COLO829 (cell line): Measurements from ENCODE around the gene DDA1.
"Not testable (repeated sequence)": the region's sequence is repeated elsewhere in the genome, so short reads cannot be mapped to it uniquely, and the experiment has no call there.

ENCODE experiments used
- DNase-seq: peaks from one replicate; pipeline ENCODE4 v3.0.0; 2012; ENCODE audit warnings: low spot score

Gene DDA1

DNA sequence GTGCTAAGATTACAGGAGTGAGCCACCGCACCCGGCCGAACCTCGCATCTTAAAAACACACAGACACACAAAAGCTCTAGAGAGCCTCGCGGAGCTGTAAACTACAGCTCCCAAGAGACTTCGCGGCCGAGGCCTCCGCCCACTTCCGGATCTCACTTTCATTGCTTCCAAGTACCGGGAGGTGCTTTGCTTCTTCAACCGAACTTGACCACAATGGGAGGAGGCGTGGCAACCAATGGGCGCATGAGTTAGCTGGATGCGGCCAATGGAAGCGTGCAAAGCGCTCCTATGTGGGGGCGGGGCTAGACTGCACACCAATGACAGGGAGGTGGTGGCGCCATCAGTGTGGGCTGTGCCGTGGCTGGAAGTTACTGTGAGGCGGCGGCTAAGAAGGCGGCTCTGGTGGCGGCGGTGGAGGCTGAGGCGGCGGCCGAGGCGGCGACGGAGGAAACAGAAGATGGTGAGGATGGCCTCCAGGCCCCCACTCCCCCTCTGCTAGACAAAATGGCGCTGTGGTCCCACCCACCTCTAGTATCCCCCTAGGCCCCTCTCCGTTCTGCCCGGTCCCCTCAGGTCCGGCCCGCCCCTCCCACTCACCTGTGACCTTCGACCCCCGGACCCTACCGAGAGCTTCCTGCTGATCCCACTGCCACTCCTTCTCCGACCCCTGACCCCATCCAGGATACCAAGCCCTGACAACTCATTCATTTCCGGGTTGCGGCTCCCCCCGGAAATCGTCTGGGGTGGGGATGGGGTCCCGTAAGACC is at the start of gene DDA1:
DDA1 (plus strand) TSS at position 366 of the 767 bp plus-strand sequence; CDS start at position 458, 92 bp downstream.
- peak; percentile 99 for DNase-seq

DNA sequence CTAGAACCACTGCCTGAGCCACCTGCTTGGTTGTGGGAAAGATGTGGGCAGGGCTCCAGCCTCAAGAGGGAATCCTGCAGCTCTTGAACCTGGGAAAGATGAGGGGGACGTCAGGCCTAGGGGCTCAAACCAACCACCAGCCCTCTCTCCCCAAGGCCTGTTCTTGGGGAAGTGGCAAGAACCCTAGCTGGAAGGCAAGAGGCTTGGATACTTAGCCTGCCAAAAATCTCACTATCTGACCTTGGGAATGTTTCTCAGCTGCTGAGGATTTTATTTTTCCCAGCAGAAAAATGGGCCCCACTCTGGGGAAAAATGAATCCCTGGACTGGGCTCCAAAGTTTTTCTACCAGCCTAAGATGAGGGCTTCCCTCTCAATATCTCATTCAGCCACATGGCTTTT is 49.4 kb upstream of the DDA1 start:
- DNase-seq: no peak

DNA sequence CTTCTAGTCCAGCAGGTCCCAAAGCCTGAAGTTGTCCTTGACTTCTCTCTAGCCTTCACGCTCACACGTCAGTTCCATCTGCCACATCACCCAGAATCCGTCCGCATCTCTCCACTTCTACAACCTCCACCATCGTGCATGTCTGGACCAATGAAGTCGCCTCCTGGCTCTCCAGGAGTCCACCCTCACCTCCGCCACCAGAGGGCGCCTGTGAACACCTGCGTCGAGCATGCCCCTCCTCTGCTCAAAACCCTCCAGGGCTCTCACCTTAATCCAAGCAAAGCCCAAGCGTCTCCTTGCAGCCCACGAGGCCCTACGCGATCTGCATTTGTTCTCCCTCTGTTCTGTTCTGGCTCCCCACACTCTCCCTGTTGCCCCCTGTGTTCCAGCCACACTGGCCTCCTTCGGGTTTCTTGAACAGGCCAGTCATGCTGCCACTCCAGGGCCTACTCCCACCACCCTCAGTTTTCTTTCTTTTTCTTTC is 48.5 kb upstream of the DDA1 start:
- DNase-seq: peak; percentile 85

DNA sequence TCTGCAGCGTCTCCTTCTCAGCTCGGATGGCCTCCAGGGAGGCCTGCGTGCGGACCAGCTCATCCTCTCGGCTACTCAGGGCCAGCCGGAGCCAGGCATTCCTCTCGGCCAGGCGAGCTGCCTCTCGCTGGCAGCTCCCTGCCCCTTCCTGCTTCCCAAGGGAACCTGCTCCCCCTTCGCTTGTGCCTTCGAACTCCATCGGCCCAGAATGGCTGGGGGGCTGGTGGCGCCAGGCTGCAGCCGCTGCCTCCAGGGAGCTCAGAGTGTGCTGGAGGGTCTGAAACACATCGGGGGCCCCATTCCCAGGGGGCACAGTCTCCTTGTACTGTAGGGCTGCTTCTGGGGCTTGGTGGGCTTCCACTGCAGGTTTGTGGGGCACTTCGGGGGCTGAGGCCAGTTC is 46.8 kb upstream of the DDA1 start:
- no peak for DNase-seq

DNA sequence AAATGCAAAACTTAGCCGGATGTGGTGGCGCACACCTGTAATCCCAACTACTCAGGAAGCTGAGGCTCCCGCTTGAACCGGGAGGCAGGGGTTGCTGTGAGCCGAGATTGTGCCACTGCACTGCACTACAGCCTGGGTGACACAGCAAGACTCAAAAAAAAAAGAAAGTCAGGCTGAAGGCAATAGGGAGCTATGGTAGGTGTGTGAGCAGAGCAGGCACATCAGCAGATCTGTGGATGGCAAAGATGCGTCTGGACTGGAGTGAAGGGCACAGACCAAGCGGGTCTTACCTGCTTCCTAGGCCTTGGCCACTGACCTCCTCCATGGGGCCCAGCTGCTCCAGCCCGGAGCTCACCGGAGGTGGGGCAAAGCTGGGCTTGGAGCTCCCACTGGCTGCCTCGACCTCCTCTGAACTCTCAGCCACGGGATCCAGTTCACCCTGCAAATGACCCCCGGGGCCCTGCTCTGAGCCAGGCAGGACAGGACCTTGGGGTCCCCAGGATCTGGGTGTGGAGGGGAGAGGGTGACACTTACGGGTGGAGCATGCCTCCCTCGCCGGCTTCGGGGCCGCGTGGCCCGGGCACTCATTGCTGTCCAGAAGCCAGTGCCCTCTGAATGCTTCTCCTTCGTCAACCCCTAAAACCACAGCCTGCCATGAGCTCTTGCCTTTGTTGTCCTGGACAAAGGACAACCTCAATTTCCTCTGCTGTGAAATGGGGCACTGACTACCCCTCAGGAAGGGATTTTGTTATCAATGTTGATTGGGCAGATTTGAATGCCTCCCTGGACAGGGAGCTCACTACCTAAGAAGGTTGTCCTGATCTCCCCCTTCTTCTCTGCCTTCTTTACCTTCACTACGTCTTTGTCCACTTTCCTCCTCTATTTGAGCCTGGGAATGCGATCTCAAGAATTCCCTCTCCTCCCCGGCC is 45.4 kb upstream of the DDA1 start:
- no peak for DNase-seq

DNA sequence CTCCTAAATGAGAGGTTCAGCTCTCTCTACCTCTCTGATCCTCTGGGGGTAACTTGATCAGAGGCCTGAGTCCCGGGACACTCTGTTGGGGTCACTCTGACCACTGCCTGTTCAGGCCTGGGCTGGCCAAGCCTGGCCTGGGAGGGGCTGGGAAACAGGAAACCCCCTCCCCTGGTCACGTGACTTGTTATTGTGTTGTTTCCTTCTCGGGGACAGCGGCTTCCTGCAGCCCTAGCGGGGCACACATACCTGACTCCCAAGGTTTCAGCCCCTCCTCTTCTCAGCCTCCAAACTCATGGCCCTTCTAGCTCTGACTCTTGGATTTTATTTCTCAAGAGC is 44.8 kb upstream of the DDA1 start, which contains the start of gene USHBP1:
USHBP1 (minus strand) TSS at position 105 of the 339 bp plus-strand sequence. CDS start 446 bp downstream, outside the sequence.
- no peak for DNase-seq

DNA sequence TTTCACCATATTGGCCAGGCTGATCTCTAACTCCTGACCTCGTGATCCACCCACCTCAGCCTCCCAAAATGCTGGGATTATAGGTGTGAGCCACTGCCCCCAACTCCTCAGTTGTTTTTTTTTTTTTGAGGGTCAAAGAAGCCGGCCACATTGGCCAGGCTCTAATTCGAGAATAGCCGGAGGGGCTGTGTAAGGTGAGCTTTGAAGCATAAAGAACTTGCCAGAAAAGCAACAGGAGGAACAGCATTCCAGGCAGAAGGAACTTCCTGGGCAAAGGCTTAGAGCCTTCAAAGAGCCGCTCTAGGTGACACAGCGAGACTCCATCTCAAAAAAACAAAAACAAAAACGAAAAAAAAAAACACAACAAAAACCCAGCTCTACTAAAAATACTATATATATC is 43.3 kb upstream of the DDA1 start:
- no peak for DNase-seq

DNA sequence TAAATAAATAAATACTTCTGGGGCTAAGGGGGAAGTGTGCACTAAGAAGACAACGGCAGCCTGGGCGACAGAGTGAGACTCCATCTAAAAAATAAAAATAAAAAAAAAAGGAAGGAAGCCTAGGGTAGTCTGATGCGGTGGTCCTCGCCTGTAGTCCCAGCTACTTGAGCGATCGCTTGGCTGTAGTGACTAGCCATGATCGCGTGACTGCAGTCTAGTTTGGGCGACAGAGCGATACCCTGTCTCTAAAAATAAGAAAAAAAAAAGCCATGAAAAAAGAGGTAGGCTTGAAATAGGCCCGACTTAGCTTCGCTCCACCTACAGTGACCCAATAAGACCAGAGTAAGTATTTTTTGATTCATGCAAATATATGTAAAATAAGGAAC is 42.8 kb upstream of the DDA1 start:
- DNase-seq: no peak

DNA sequence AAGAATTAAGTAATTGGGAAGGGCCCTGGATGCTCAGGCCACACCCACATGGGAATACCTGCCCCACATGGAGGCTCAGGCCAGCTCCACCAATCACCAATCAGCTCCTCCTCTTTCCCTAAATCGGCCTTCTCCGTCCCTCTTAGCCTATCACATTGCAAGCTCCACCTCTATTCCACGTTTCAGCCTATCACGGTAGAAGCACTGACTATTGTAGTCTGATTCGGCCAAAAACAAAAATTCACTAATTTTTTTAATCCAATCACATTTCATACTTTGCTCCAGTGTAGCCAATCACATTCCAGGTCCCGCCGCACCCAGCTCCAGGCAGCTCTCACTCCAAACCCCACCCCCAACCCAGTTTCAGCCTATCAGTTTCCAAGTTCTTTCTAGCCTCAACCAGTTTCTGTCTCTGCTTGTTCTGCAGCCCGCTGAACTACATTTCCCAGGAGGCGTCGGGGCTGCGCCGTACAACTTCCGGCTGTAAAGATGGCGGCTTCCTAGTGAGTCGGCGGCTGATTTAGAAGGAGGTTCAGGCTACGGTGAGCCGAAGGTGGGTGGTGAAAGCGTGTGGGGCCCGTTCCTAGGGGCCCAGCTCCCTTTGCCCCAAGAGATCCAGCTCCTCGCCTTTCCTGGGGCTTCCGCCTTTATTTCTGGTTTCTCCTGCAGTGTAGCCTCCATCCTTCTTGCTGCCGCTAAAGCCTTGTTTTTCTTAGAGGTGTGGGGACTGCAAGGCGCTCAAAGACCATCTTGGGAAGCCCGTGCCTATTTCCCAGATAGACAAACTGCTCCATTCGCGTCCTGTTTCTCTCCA is 42.2 kb upstream of the DDA1 start, which contains the start of gene BABAM1:
BABAM1 (plus strand) TSS at position 469 of the 814 bp plus-strand sequence. CDS start 1,364 bp downstream, outside the sequence.
- DNase-seq: peak; percentile 98

DNA sequence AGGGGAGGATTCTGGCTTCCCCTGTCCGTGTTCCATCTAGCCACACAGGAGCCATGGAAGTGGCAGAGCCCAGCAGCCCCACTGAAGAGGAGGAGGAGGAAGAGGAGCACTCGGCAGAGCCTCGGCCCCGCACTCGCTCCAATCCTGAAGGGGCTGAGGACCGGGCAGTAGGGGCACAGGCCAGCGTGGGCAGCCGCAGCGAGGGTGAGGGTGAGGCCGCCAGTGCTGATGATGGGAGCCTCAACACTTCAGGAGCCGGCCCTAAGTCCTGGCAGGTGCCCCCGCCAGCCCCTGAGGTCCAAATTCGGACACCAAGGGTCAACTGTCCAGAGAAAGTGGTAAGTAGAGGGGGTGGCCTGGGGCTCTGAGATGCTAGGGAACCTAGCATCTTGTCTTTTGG is 40.6 kb upstream of the DDA1 start:
- no peak for DNase-seq

DNA sequence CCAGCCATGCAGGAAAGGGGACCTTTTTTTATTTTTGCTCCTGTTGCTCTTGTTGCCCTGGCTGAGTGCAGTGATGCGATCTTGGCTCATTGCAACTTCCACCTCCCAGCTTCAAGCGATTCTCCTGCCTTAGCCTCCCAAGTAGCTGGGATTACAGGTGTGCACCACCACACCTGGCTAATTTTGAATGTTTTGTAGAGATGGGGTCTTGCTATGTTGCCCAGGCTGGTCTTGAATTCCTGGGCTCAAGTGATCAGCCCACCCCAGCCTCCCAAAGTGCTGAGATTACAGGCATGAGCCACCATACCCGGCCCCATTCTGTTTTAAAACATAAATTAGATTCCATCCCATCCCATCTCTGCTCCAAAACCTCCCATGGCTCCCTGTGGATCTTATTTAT is 34.5 kb upstream of the DDA1 start:
- not testable (repeated sequence) for DNase-seq

DNA sequence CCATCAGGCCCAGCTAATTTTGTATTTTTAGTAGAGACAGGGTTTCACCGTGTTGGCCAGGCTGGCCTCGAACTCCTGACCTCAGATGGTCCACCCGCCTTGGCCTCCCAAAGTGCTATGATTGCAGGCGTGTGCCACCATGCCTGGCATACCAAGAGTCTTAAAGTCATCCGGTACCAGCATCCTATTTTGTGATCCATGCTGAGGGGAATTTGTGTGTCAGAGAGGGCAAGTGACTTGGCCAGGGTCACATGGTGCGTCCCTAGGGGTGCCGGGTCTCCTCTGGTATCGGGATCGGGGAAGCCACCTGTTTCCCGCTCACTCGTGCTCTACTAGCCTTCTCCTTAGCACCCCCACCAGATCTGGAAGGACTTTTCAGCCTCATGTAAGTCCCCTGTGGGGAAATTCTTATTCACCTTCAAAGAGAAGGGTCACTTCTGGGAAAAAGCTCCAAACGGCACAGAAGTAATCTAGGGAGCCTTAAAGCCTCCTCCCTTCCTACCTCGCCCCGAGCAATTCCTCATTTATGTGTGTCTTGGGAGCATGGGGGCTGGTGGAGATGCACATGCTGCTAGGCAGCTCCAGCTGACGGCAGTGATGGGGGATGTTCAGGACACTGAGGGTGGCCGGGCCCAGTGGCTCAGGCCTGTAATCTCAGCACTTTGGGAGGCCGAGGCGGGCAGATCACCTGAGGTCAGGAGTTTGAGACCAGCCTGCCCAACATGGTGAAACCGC is 33.8 kb upstream of the DDA1 start:
- no peak for DNase-seq

DNA sequence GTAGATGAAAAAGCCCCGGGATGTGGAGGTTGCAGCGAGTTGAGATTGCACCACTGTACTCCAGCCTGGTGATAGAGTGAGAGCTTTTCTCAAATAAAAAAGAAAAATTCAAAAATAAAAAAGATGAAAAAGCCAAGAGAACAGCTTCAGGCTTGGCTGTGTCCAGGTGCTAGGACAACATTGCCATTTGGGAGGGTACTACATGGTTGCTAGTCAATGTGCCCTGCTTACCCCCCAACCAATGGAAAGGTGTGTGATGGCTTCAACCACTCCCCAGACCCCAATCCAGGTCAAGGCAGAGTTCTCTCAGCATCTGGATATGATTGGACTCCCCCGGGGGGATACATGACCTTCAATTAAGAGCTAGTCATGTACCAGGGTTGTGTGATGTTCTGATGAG is 29.9 kb upstream of the DDA1 start:
- DNase-seq: no peak

DNA sequence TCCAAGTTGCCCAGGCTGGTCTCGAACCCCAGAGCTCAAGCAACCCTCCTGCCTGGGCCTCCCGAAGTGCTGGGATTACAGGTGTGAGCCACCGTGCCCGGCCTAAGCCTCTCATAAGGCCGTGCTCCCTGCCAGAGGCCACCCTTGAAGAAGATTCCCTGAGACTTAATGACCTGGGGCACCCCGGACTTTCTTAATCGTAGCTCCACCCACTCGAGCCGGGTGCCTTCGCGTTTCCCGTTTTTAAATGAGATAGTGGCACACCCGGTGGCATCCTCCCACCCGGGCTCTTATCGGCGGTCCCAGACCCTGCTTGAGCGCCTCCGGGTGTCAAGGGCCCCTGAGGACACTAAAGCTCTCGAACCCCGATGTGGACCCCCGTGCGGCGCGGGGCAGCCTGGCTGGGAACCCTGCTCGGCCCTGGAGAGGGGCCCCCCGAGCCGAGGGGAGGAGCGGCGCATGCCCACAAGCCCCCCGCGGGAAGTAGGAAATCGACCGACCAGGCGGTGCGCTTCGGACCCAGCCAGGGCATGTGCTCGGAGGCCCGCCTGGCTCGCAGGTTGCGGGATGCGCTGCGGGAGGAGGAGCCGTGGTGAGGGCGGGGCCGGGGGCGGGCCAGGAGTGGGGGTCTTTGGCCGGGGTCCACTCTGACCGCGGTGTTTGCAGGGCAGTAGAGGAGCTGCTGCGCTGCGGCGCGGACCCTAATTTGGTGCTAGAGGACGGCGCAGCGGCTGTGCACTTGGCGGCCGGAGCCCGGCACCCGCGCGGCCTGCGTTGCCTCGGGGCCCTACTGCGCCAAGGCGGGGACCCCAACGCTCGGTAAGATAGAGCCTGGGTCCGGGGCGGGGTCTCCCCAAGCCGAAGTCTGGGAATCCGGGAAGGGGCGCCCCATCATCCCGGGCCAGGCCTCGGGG is 27.7 kb upstream of the DDA1 start, which contains the start of gene ANKLE1:
ANKLE1 (plus strand) TSS at position 511 of the 914 bp plus-strand sequence; CDS start at position 531, 20 bp downstream.
- DNase-seq: no peak

DNA sequence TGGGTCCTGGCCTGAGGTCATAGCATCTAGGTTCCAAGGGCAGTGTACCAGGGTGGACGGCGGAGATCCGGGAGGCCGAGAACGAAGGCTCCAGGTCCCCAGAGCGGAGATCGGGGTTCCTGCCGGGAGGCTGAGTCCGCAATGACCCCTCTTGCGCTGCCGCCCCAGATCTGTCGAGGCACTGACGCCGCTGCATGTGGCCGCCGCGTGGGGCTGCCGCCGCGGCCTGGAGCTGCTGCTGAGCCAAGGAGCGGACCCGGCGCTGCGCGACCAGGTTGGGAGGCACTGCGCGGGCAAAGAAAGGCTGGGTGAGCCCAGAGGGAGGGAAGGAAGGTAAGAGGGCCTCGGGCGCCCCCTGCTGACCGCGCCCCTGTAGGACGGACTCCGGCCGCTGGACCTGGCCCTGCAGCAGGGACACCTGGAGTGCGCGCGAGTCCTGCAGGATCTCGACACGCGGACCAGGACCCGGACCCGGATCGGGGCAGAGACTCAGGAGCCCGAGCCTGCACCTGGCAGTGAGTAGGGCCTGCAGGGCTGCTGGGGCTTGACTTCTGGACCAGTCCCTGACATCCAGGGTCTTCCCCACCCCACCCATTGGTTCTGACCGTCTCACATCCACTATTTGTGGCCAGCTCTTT is 26.8 kb upstream of the DDA1 start:
- peak; percentile 63 for DNase-seq

DNA sequence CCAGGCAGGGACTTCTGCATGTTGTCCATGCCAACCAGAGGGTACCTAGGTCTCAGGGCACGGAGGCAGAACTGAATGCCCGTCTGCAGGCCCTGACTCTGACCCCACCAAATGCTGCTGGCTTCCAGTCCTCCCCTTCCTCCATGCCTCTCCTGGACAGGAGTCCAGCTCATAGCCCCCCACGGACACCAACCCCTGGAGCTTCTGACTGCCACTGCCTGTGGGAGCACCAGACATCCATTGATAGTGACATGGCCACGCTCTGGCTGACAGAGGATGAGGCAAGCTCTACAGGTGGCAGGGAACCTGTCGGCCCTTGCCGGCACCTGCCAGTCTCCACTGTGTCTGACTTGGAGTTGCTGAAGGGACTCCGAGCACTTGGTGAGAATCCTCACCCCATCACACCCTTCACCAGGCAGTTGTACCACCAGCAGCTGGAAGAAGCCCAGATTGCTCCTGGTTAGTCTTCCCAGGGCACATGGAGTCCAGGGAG is 25.8 kb upstream of the DDA1 start:
- DNase-seq: no peak

DNA sequence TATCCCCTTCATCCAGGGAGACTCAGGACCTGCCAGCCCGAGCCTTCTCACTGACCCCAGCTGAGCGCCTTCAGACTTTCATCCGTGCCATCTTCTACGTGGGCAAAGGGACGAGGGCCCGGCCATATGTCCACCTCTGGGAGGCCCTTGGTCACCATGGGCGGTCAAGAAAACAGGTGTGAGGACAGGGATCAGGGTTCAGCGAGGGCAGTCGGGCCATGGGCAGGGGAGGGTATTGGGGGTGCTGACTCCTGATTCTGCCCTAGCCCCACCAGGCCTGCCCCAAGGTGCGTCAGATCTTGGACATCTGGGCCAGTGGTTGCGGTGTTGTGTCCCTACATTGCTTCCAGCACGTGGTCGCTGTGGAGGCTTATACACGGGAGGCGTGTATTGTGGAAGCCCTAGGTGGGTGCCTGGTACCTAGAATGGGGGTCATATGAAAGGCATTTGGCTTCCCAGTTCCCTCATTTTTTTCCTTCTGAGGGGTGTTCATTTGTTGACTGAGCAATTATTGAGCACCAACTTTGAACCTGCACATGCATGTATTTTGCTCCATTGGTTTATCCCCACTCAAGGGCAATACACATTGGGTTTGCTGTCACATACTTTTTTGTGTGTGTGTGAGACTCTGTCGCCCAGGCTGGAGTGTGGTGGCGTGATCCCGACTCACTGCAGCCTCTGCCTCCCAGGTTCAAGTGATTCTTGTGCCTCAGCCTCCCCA is 23.8 kb upstream of the DDA1 start:
- no peak for DNase-seq

DNA sequence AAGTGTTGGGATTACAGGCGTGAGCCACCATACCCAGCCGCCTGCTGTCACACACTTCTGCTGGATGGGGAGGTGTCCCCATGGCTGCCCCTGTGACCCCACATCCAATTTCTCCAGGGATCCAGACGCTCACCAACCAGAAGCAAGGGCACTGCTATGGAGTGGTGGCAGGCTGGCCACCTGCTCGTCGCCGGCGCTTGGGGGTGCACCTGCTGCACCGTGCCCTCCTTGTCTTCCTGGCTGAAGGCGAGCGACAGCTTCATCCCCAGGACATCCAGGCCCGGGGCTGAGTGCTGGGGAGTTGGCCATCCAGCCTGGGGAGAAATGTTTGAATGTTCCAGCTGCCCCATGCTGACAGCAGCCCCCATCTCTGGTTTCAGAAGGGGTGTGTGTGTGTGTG is 23.1 kb upstream of the DDA1 start:
- DNase-seq: no peak

DNA sequence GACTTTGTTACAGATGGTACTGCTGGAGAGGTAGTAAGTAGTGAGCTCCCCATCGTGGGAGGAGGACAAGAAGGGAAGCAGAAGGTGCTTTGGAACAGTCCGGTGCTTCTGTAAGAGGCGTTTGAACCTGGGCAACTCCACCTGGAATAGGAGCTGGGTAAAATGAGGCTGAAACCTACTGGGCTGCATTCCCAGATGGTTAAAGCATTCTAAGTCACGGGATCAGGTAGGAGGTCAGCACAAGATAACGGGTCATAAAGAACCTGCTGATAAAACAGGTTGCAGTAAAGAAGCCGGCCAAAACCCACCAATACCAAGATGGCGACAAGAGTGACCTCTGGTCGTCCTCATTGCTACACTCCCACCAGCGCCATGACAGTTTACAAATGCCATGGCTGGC is 22.6 kb upstream of the DDA1 start:
- no peak for DNase-seq
